D341Med (cell line): ENCODE results near the gene PIGL.

ENCODE experiments used
- DNase-seq: peaks from one replicate; pipeline ENCODE4 v3.0.0; 2012; ENCODE audit warnings: low spot score

Gene PIGL

GRCh38 chr17:16353317-16354174 lies 136.5 kb downstream of the PIGL start, which contains the start of gene CENPV:
Gene CENPV (minus strand): TSS chr17:16353469. CDS start chr17:16353436, 33 bp downstream.
- peak; percentile 90 for DNase-seq

DNA sequence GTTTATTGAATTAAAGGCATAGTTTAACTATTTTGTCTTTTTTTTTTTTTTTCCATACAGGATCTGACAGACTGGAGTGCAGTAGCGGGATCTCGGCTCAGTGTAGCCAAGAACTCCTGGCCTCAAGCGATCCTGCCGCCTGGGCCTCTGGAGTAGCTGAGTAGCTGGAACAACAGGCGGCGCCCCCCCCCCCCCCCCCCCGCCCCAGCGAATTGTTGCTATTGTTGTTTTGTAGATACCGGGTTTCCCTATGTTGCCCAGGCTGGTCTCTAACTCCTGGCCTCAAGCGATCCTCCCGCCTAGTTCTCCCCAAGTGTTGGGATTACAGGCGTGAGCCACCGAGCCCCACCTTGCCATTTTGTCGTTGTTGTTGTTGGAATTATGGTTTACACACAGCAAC lies 137.6 kb downstream of the PIGL start:
- DNase-seq, result no peak

DNA sequence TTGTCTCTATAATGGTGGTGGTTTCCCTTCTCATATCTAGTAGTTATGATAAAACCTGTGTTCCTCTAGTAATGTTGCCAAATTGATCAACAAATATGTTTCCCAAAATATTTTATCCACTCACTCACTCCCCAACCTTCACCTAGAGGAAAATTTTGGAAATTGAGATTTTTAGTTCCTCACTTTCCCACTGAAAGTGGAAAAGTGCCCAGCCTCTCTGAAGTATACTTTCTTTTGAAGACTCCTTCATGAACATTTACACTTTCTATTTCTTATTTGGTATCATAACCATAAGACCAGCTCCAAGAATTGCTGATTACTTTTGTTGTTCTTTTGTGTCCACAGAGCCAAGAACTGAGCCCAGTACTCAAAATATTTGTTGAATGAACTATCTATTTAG lies 141.4 kb downstream of the PIGL start:
- no peak for DNase-seq

- DNase-seq, result no peak
These were observed 144.9 kb downstream of the PIGL start for GRCh38 chr17:16361874-16362273.

DNA sequence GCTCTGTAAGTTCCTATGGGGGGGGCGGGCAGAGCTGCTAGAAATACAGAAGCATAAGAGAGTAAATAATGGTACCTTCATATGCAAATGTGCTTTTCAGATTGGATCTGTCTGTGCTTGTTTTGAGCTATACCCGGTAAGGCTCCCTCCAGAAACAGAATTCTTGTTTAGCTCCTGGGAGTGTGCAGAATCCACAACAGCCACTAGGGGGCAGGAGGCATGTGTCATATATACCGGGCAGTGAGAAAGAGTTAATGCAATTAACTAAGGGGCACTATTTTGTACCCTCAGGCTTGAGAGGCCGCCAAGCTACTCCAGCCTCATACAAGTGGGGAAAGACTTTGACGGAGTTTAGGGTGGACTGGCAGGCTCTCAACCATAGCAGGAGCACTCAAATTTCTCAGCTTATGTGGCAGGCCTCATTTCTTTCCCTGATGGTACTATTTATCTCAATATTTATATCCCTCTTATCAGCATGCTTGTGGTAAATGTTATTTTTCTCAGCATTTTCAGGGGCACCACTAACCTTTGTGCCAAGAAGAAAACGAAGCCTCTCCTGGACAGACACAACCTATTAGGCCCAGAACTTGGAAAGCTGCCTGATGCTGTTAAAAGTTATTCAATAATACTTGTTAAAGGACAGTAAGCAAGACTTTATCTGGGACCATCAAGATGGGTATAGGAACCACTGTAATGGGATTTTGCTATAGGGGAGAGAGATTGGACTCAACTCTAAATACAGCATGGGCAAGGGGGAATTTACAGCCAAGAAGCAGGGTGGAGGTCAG lies 146.9 kb downstream of the PIGL start:
- DNase-seq, result peak; percentile 59

- no peak for DNase-seq
These were observed 147.6 kb downstream of the PIGL start for GRCh38 chr17:16364625-16365024.

DNA sequence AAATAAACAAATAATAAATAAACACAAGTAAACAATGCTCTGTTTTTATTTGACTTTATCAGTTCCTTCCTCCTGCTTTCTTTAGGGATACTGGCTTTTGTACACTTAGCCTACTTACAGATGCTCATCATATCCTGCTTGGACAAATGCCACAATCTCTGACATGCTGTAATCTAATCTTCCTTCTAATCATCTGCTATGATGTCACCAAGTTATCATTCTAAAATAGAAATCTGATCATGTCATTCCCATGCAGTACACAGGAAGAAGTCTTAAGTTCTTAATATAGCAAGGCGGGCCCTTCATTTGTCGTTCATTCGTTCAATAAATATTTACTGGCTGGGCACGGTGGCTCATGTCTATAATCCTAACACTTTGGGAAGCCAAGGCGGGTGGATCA lies 154.7 kb downstream of the PIGL start:
- DNase-seq, result no peak

DNA sequence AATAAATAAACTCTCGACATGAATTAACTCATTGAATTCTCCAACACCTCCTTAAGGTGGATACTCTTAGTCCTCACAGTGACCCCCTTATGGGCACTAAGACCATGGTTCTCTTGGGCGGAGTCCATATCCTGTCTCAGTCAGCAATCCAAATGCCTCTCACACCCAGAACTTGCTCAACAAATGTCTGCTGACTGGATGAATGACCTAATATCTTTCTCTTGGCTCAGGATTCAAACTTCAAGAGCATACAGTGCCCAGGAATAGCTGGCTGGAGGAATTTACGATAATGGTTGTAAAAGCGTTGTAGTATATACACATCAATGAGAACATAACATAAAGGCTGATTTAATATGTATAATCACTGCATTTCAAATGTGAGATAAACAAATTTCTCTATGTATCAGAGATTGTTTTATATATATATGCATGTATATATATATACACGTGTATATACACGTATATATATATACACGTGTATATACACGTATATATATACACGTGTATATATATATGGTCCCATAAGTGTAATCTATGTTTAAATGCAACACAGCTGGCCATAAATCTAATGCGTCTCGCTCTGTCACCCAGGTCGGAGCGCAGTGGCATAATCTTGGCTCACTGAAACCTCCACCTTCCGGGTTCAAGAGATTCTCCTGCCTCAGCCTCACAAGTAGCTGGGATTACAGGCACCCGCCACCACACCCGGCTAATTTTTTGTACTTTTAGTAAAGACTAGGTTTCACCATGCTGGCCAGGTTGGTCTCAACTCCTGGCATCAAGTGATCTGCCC lies 157.3 kb downstream of the PIGL start:
- DNase-seq, result no peak
